ENCODE results near the gene ITGB1BP2. TPM values are rescaled to one million over a fixed set of nuclear protein-coding genes. Genes with fewer than 3 reads are reported as not detected.
"Not testable (repeated sequence)": the region's sequence is repeated elsewhere in the genome, so short reads cannot be mapped to it uniquely, and the experiment has no call there.

ITGB1BP2 gene
- total RNA-seq, 2 experiments from 2014 or later: 4.9 to 6.6 TPM

GRCh38 chrX:71321731-71322130, 20.2 kb downstream of the ITGB1BP2 start:
- ATAC-seq (ENCODE audit: low read depth) (no peak), DNase-seq (no peak)
- H3K36me3 Mint-ChIP-seq: peaks cover 16% of the 10 kb centered on the region
- no peak overlapping the region for H3K4me3 Mint-ChIP-seq
- H3K9me3 Mint-ChIP-seq: peaks cover 3% of the 10 kb centered on the region
- H3K27ac Mint-ChIP-seq: no peak overlapping the region
- H3K27me3 Mint-ChIP-seq: no peaks in the 10 kb centered on the region
- POLR2A ChIA-PET: no interaction called here
- no peaks in the 10 kb centered on the region for H3K4me1 Mint-ChIP-seq

GRCh38 chrX:71324452-71324851, 22.9 kb downstream of the ITGB1BP2 start:
- DNase-seq; POLR2A ChIA-PET; H3K9me3 Mint-ChIP-seq; ATAC-seq (ENCODE audit: low read depth); H3K27me3 Mint-ChIP-seq; H3K27ac Mint-ChIP-seq; H3K4me1 Mint-ChIP-seq; H3K4me3 Mint-ChIP-seq: not testable (repeated sequence)
- peaks cover 22% of the 10 kb centered on the region for H3K36me3 Mint-ChIP-seq

- Mint-ChIP-seq H3K4me1 (no peaks in the 10 kb centered on the region), H3K27ac (no peak overlapping the region), H3K36me3 (peaks cover 22% of the 10 kb centered on the region), H3K4me3 (no peak overlapping the region), H3K27me3 (no peaks in the 10 kb centered on the region), H3K9me3 (peaks cover 6% of the 10 kb centered on the region)
- no peak for ATAC-seq (ENCODE audit: low read depth)
- POLR2A ChIA-PET: no interaction called here
- DNase-seq: no peak
Observed at GRCh38 chrX:71326394-71326793, 24.8 kb downstream of the ITGB1BP2 start.

- H3K27ac Mint-ChIP-seq; H3K9me3 Mint-ChIP-seq; H3K27me3 Mint-ChIP-seq; H3K4me3 Mint-ChIP-seq; ATAC-seq (ENCODE audit: low read depth); H3K4me1 Mint-ChIP-seq; DNase-seq; POLR2A ChIA-PET; H3K36me3 Mint-ChIP-seq: not testable (repeated sequence)
Observed at GRCh38 chrX:71349151-71349665, 47.7 kb downstream of the ITGB1BP2 start.

- H3K4me3 Mint-ChIP-seq; ATAC-seq (ENCODE audit: low read depth); H3K27ac Mint-ChIP-seq; DNase-seq; H3K9me3 Mint-ChIP-seq; H3K27me3 Mint-ChIP-seq; H3K4me1 Mint-ChIP-seq; POLR2A ChIA-PET; H3K36me3 Mint-ChIP-seq: not testable (repeated sequence)
Observed at GRCh38 chrX:71349867-71350266, 48.3 kb downstream of the ITGB1BP2 start.

- H3K9me3 Mint-ChIP-seq; H3K4me1 Mint-ChIP-seq; DNase-seq; H3K4me3 Mint-ChIP-seq; H3K27me3 Mint-ChIP-seq; H3K27ac Mint-ChIP-seq; H3K36me3 Mint-ChIP-seq; ATAC-seq (ENCODE audit: low read depth): not testable (repeated sequence)
- POLR2A ChIA-PET: interaction anchor here (1.3 kb wide), 1 partner anchor 69 kb away, joined by 4 read pairs; the partner anchor contains the start of gene NONO
Observed at GRCh38 chrX:71352439-71352838, 50.9 kb downstream of the ITGB1BP2 start.

Other genes starting within 250 kb of the ITGB1BP2 start
- 10 to 100 TPM; 36.8 to 38.7 TPM for gene SNX12, start 233.4 kb upstream of the ITGB1BP2 start, total RNA-seq
- gene FOXO4, start 205.9 kb upstream of the ITGB1BP2 start, total RNA-seq: 10 to 100 TPM; 22.1 to 24.9 TPM
- gene CXorf65, start 195.0 kb upstream of the ITGB1BP2 start, total RNA-seq: 10 to 100 TPM; 26.7 to 30.6 TPM
- gene IL2RG, start 190.2 kb upstream of the ITGB1BP2 start, total RNA-seq: 100 to 1,000 TPM; 389 to 395 TPM
- 10 to 100 TPM; 64.7 to 77.1 TPM for gene MED12, start 183.2 kb upstream of the ITGB1BP2 start, total RNA-seq
- 1 to 10 TPM; 1.4 to 1.9 TPM for gene NLGN3, start 156.9 kb upstream of the ITGB1BP2 start, total RNA-seq
- gene GJB1, start 78.5 kb upstream of the ITGB1BP2 start, total RNA-seq: under 1 TPM in 1 of 2 experiments, not detected in 1; 0.26 TPM
- 10 to 100 TPM; 38.9 to 39.3 TPM for gene ZMYM3, start 47.6 kb upstream of the ITGB1BP2 start, total RNA-seq
- 100 to 1,000 TPM; 438 to 466 TPM for gene NONO, start 18.1 kb upstream of the ITGB1BP2 start, total RNA-seq
- 10 to 100 TPM; 64.7 to 66.8 TPM for gene TAF1, start 64.6 kb downstream of the ITGB1BP2 start, total RNA-seq
- gene OGT, start 231.4 kb downstream of the ITGB1BP2 start, total RNA-seq: 100 to 1,000 TPM; 487 to 498 TPM